DMS 273 (cell line): ENCODE measurements around the gene TNFRSF25.
"Not testable (repeated sequence)": the region's sequence is repeated elsewhere in the genome, so short reads cannot be mapped to it uniquely, and the experiment has no call there.

Experiments
- DNase-seq: peaks from one replicate; lab custom pipeline; 2025; ENCODE audit not compliant: unreplicated experiment; lab: John Stamatoyannopoulos, UW

TNFRSF25 gene

GRCh38 chr1:6470132-6471085 lies 4.4 kb upstream of the TNFRSF25 start:
- DNase-seq, result no peak

GRCh38 chr1:6468729-6469461 lies 2.9 kb upstream of the TNFRSF25 start:
- no peak for DNase-seq

- DNase-seq, result no peak
These were observed 2.0 kb upstream of the TNFRSF25 start for GRCh38 chr1:6467744-6468688.

GRCh38 chr1:6467224-6467623 lies 1.3 kb upstream of the TNFRSF25 start:
- DNase-seq, result no peak

GRCh38 chr1:6466751-6467150 lies 778 bp upstream of the TNFRSF25 start:
- no peak for DNase-seq

DNA sequence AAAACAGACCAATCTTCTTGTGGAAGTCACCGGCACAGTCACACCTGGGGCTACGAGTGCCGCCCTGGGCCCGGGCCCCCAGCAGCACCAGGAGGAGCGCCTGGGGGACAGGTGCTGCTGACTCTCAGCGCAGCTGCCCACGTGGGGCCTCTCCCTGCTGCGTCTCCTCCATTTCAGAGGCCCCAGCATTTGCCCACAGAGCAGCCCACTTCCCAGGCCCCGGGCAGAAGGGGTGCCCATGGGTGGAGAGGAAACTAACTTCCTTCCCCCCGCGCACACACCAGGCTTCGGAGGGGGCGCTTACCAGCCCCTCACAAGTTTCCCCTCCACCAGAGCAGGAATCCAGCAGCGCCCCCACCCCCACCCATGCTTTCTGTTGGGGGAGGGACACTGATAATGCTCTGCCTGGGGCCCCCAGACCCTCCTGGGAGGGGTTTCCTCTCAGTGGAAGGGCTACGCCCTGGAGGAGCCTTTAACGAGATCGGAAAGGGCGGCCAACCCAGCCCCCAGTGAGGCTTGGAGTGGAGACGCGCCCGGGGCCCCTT lies 440 bp downstream of the TNFRSF25 start:
- DNase-seq, result no peak

DNA sequence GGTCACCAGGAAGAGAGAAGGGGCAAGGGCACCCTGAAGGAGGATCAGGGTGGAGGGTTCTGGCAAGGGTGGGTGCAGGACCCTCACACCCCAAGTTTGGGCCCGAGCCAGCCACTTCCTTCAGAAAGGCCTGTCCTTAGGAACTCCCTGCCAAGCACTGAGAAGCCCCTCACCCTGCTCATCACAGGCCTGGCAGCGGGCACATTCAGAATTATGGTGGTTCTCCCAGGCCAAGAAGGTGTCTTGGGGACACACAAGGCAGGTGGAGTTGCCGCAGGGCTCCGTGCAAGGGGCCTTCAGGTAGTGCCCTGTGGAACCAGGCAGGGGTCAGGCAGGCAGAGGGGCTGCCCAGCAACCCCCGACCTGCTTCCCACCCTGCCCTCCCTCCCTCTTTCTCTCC lies 1.1 kb downstream of the TNFRSF25 start:
- no peak for DNase-seq

DNA sequence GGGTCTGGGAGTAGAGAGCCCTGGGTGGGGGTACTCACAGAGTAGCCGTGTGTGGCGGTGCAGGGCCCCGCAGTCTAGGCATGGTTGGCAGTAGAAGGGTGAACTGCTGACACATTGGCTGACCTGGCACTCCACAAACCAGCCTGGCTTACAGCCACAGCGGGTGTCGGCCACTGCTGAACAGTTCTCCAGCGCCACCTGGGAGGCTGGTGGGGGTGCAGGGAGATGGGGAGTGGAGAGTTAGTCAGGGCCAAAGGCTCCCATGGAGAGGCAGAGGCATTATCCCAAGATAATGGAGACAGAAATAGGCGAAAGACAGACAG lies 1.5 kb downstream of the TNFRSF25 start:
- peak; percentile 70 for DNase-seq

- DNase-seq, result no peak
These were observed 2.9 kb downstream of the TNFRSF25 start for GRCh38 chr1:6463120-6463412.

- no peak for DNase-seq
These were observed 3.4 kb downstream of the TNFRSF25 start for GRCh38 chr1:6462412-6463119.

DNA sequence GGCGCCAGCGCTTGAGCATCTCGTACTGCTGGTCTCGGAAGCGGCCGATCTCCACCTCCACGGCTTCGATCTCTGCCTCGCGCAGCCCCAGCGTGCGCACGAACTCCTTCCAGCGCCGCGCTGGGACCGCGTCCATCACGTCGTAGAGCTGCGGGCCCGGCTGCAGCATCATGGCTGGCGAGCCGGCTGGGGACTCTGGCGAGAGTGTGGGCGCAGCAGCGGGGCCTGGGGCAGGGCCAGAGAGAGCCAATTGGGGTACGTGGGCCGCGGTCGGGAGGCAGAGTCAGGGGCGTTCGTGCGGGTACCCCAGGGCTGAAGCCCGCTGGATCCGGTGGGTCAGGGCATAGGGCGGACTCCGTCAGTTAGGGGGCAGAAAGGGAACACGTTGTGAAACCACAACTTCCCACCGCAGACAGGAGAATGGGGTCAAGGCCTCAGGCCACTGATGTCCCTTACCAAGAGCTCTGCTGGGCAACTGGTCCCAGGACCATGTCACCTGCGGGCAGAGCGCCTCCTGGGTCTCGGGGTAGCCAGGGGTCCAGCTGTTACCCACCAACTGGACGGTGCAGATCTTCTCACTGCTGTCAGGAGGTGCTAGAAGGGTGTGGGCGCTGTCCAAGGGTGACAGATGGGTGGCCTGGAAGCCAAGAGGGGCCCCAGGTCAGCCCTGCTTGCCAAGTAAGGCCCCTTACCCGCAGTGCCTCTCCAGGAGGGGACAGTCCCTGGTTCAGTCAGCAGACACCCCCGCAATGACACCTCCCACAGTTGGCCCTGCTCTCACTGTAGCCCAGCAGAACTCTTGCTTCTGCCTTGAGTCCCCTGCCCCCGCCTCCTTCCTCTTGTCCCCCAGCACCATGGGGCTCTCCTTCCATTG lies 4.2 kb downstream of the TNFRSF25 start:
- no peak for DNase-seq

- no peak for DNase-seq
These were observed 4.9 kb downstream of the TNFRSF25 start for GRCh38 chr1:6461051-6461530.

- DNase-seq, result no peak
These were observed 5.5 kb downstream of the TNFRSF25 start for GRCh38 chr1:6460301-6461050.

- DNase-seq, result no peak
These were observed 6.1 kb downstream of the TNFRSF25 start for GRCh38 chr1:6459850-6460265.

DNA sequence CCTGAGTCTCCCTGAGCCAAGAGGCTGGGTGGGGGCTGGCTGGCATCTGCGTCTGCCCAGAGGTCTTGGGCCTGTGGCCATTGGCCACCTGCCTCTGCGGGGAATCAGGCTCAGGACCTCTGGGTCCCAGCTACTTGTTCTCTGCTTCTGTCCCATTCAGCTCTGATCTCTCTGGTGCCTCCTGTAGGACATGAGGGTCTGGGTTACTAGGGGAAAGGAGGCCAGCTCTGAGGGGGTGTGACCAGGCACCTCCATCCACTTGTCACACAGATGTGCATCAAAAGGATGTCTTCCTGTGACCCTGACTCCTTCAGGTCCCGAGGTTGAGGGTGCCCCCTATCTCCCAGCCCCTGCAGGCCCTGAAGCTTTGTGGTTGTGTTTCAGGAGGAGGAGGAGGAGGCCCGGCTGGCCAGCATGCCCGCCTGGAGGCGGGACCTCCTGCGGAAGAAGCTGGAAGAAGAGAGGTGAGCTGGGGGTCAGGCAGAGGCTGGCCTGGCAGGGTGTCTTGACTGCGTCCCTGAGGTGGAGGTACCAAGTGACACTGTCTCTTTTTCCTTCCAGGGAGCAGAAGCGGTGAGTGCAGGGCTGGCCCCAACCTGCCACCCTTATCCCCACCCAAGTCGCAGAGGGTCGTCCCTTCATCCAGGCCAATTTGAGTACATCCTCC lies 9.0 kb downstream of the TNFRSF25 start:
- no peak for DNase-seq

- DNase-seq, result not testable (repeated sequence)
These were observed 10.0 kb downstream of the TNFRSF25 start for GRCh38 chr1:6455752-6456520.
